HUDEP-2 (cell line): Measurements from ENCODE around the gene NPHP4.

Experiments used
- DNase-seq, 76 experiments: peaks; one replicate each; lab custom pipeline; 2025; ENCODE audit not compliant: unreplicated experiment in 76 of 76; lab: John Stamatoyannopoulos, UW

Gene NPHP4

GRCh38 chr1:5820026-5820421, 172.2 kb downstream of the NPHP4 start:
- no peak for DNase-seq

GRCh38 chr1:5819391-5820025, 172.7 kb downstream of the NPHP4 start:
- DNase-seq, result no peak

- no peak for DNase-seq
These were observed 173.5 kb downstream of the NPHP4 start for GRCh38 chr1:5818755-5819154.

GRCh38 chr1:5815716-5816115, 176.5 kb downstream of the NPHP4 start:
- DNase-seq, result no peak

- no peak for DNase-seq
These were observed 177.0 kb downstream of the NPHP4 start for GRCh38 chr1:5815211-5815610.

GRCh38 chr1:5814046-5814619, 178.1 kb downstream of the NPHP4 start:
- DNase-seq, result no peak

- DNase-seq, result no peak
These were observed 178.7 kb downstream of the NPHP4 start for GRCh38 chr1:5813480-5813879.
